ENCODE data around the gene CRYBA2. TPM values are rescaled to one million over a fixed set of nuclear protein-coding genes. Genes with fewer than 3 reads are reported as not detected.

The CRYBA2 gene
- total RNA-seq, 4 donors from 2014 or later, result 2.4 to 14.2 (median 9.4) TPM; not detected in 1

DNA sequence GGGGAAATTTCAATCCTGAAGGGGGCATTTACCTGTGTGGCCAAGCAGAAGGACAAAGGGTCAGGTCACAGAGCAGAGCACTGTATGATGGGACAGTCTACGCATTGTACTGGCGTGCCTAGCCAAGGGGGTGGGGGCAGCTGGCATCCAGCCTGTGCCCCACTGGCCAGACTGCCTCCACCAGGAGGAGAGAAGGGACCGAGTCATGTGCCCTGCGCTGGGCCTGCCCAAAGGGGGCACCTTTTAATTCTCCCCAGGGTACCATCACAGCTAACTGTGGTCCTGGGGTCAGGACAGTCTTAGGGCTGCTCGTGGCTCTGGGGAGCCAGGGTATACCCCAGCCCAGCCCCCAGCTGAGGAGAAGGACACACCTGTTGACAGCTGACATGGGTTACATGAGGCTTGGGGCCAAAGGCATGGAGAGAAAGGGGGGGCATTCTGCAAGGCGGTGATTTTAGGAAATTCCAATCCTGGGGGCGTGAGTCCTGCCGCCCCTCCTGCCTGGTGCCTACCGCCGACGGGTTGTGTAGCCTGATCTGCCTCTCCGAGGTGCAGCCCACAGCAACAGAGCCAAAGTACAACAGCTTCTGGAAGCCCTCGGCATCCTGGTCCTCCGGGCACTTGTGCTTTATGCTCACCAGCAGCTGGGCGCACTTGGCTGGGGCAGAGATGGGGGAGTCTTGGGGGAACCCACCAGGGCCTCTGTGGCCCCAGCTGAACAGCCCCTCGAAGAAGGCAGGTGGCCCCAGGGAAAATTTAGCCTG lies 37.1 kb upstream of the CRYBA2 start:
- H3K9me3 ChIP-seq, result no peaks in the 10 kb centered on the region
- H3K36me3 ChIP-seq, result no peaks in the 10 kb centered on the region
- H3K27ac ChIP-seq, result no peak overlapping the region
- no peaks in the 10 kb centered on the region for H3K27me3 ChIP-seq
- no peak overlapping the region for H3K4me3 ChIP-seq
- H3K4me1 ChIP-seq, result no peaks in the 10 kb centered on the region
- no peak for TF ChIP-seq POLR2A (IDR thresholded peaks at IDR 0.05)
- TF ChIP-seq, protein P1, sequence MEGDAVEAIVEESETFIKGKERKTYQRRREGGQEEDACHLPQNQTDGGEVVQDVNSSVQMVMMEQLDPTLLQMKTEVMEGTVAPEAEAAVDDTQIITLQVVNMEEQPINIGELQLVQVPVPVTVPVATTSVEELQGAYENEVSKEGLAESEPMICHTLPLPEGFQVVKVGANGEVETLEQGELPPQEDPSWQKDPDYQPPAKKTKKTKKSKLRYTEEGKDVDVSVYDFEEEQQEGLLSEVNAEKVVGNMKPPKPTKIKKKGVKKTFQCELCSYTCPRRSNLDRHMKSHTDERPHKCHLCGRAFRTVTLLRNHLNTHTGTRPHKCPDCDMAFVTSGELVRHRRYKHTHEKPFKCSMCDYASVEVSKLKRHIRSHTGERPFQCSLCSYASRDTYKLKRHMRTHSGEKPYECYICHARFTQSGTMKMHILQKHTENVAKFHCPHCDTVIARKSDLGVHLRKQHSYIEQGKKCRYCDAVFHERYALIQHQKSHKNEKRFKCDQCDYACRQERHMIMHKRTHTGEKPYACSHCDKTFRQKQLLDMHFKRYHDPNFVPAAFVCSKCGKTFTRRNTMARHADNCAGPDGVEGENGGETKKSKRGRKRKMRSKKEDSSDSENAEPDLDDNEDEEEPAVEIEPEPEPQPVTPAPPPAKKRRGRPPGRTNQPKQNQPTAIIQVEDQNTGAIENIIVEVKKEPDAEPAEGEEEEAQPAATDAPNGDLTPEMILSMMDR (IDR thresholded peaks at IDR 0.05), result no peak
- no peak for DNase-seq

DNA sequence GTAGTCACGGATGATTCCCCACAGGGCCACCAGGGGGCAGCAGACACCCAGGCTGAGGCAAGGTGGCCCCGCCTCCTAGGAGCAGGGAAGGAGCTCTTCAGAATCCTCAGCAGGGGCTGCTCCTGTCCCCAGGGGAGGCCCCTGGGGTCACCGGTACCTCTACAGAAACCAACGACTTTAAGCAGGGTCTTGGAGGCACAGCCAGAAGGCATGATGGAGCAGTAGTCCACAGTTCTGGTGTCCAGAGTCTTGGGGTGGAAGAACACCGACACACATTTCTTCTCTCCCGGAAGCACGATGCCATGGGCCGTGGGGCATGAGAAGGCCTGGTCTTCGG lies 36.6 kb upstream of the CRYBA2 start:
- H3K4me3 ChIP-seq, result no peak overlapping the region
- no peak overlapping the region for H3K27ac ChIP-seq
- peak; percentile 64 to 91 (median 90) for DNase-seq
- no peaks in the 10 kb centered on the region for H3K27me3 ChIP-seq
- TF ChIP-seq, protein P1 (IDR thresholded peaks at IDR 0.05), result peak; percentile 73 to 96 (median 94)
- no peak for TF ChIP-seq POLR2A (IDR thresholded peaks at IDR 0.05)
- no peaks in the 10 kb centered on the region for H3K36me3 ChIP-seq
- H3K4me1 ChIP-seq, result no peaks in the 10 kb centered on the region
- no peaks in the 10 kb centered on the region for H3K9me3 ChIP-seq

DNA sequence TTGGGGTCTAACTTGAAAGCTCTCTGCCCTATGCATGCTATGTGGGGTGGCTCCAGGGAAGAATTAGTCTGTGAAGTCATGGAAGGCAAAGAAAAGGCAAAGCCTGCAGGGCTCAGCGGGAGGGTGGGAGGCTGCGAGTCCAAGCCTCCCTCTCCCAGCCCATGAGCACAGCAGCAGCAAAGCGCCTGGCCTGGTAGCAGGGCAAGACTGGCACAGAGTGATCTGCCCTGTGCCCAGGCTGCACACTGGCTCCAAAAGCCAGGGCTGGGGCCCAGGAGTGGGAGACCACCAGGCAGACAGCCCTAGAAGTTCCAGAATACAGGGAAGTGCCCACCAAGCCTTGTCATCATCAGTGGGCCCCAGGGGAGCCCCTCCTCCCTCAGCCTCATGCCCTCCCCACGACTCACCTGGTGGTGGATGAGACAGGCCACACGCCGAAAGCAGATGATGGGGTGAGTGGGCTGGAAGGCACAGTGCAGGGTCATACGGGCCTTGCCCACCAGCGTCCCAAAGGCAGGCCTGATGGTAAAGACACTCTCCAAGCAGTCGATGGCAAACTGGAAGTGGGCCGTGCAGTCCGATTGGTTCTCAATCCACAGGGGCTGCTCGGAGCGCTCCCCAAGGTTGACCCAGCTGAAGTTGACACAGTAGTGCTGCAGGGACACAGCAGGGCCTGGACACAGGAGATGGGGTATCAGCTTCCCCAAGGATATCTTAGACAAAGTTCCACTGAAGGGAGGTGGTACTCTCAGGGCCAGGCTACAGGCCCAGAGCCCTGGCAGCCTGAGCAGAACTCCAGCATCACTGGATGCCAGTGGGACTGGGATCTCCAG lies 36.0 kb upstream of the CRYBA2 start:
- TF ChIP-seq, protein P1 (IDR thresholded peaks at IDR 0.05), result no peak
- no peak for TF ChIP-seq POLR2A (IDR thresholded peaks at IDR 0.05)
- no peak for DNase-seq
- no peaks in the 10 kb centered on the region for H3K27me3 ChIP-seq
- H3K27ac ChIP-seq, result no peak overlapping the region
- H3K36me3 ChIP-seq, result no peaks in the 10 kb centered on the region
- H3K9me3 ChIP-seq, result no peaks in the 10 kb centered on the region
- no peak overlapping the region for H3K4me3 ChIP-seq
- no peaks in the 10 kb centered on the region for H3K4me1 ChIP-seq

DNA sequence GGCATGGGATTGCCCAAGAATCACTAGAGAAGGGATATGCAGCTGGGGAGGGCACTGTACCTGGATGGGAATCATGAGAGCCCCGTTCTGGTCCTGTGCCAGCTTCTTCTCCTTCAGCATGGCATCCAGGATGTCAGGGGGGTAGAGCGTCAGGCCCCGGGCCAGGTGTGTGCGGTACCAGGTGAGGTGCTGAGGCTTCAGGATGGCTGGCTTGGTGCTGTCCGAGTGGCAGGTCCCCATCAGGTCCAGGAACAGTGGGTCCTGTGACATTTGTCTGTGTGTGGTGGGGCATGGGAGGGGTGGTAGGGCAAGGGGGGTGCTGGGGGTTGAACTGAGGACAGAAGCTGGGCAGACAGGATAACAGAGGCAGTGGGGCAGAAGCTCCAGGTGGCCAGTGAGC lies 34.9 kb upstream of the CRYBA2 start:
- Histone ChIP-seq H3K4me1 (no peaks in the 10 kb centered on the region), H3K4me3 (no peak overlapping the region), H3K27me3 (no peaks in the 10 kb centered on the region), H3K36me3 (no peaks in the 10 kb centered on the region), H3K27ac (no peak overlapping the region), H3K9me3 (no peaks in the 10 kb centered on the region)
- DNase-seq, result no peak
- TF ChIP-seq POLR2A (IDR thresholded peaks at IDR 0.05), result no peak
- TF ChIP-seq, protein P1 (IDR thresholded peaks at IDR 0.05), result no peak

DNA sequence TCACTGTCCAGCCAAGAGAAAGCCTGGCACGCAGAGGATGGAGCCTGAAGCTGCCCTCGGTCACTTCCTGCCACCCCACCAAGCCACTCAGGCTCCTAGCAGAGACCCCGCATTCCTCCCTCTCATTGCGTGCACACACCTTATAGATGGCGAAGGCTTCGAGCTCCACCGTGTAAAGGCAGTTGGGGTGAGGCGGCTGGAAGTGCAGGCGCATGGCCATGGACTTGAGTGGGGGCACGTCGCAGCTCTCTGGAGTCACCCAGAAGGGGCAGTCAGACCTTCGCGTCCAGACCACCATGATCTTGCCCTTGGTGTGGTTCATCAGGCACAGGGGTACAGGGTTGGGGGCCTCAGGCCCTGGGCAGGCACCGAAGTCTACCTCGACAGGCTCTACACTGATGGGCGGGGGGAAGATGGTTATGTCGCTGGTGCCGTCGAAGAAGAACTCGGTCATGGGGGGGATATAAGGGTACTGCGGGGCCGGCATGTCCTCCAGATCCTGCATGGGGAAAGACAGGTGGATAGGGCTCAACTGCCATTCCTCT lies 34.4 kb upstream of the CRYBA2 start:
- no peaks in the 10 kb centered on the region for H3K9me3 ChIP-seq
- no peak overlapping the region for H3K27ac ChIP-seq
- H3K27me3 ChIP-seq, result no peaks in the 10 kb centered on the region
- TF ChIP-seq, protein P1 (IDR thresholded peaks at IDR 0.05), result no peak
- no peak for TF ChIP-seq POLR2A (IDR thresholded peaks at IDR 0.05)
- no peaks in the 10 kb centered on the region for H3K36me3 ChIP-seq
- DNase-seq, result peak in 1 of 3 donors; percentile 37
- no peaks in the 10 kb centered on the region for H3K4me1 ChIP-seq
- no peak overlapping the region for H3K4me3 ChIP-seq
